Activated CD4-positive, CD25-positive, alpha-beta regulatory T cell treated with anti-CD3 and anti-CD28 coated beads, Interleukin-2, amount 50 U/mL, for 24 hours (primary cell): Measurements from ENCODE around the gene RUBCN.

Source experiments
- ATAC-seq, 2 donors: fragments of 150-1000 bp; cut with Tn5 transposase; one replicate each; pipeline ENCODE4 v1.10.0; 2021; ENCODE audit warnings: mild to moderate bottlenecking in 1 of 2, moderate library complexity in 1 of 2

The RUBCN gene

DNA sequence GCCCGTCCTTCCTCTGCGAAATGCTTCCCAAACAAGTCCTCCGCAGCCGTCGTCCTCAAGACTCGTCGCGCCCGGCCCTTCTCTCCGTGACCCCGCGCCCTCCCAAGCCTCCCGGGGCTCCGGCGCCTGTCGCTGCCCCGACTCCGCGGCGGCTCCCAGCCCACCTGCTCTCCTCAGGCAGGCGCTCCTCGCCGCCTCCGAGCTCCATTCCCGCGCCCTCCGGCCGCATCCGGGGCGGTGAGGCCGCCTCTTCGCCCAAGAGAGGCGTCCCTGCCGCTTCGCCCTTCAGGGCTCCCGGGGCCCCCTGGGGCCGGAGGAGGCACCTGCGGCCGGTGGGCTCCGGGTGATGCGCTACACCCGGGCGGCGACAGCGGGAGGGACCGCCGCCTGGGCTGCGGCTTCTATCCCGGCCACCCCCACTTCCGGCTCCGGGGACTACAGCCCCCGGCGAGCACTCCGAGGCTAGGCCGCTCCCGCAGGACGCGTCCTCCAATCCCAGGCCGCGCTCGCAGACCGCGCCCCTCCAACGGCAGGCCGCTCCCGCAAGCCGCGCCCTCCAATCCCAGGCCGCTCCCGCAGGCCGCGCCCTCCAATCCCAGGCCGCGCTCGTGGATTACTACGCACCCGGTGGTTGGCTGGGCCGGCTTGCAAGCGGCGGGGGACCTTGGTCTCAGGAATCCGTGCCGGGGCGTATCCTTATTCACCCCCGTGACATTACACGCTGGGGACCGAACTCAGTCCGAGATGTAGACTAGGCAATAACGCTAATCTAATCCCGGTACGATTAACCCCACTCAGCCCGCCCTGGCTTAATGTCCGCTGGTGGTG lies at the start of gene RUBCN:
TSS of gene RUBCN (minus strand) at position 414 of the 828 bp plus-strand sequence. CDS start at position 229, 185 bp downstream.
- peak; percentile 96 to 97 for ATAC-seq

DNA sequence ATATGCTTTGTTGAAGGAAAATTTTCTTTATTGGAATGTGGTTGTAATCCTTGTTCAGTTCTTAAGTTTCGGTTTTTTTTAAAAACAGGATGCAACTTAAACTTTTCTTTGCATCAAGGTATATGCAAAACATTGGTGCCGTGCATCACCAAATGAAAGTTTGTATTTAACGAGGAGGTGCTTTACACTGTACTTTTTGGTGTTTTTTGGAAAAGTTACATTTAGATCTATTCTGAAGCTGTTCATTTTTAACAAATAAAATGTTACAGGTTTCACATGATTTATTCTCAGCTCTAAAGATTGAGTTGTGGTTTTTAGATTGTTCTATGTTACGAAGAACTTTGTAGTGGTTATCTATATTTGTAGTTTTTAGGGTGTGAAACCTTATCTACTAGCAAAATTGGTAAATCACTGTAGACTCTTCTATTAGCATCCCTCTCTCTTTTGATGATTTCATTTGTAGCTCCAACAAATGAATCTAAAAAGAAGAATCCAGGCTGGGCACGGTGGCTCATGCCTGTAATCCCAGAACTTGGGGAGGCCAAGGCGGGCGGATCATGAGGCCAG lies 47.4 kb upstream of the RUBCN start:
- ATAC-seq = no peak

DNA sequence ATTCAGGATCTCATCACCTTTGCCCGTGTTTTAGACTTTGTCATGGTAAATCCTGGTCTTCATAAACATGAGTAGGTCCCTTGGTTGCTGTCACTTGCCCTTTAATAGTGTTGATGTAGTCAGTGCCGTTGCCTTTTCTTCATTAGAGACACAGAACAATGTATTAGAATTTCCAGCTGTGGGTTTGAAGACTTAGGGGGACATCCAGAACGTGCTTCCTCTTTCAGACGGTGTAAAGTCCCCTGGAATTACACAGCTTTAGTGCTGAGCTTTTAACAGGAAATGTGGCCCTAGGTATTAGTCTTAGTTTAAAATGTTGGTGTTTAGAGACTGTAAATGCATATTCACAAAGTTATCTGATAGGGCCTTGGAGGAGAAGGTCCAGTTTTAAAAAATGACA lies 45.5 kb upstream of the RUBCN start:
- ATAC-seq = peak in 1 of 2 donors; percentile 63

DNA sequence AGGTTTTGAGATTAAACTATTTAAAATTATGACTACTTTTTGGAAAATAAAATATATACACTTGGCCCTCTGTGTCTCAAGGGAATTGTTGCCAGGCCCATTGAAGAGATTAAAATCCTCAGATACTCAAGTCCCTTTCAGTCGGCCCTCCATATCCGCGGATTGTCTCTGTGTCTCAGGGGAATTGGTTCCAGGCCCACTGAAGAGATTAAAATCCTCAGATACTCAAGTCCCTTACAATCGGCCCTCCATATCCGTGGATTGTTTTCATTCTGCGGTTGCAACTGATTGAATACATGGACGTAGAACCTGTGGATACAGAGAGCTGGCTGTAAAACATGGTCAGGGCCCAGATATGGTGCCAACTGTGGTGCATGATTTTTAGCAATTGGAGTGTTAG lies 38.6 kb upstream of the RUBCN start:
- ATAC-seq = no peak

DNA sequence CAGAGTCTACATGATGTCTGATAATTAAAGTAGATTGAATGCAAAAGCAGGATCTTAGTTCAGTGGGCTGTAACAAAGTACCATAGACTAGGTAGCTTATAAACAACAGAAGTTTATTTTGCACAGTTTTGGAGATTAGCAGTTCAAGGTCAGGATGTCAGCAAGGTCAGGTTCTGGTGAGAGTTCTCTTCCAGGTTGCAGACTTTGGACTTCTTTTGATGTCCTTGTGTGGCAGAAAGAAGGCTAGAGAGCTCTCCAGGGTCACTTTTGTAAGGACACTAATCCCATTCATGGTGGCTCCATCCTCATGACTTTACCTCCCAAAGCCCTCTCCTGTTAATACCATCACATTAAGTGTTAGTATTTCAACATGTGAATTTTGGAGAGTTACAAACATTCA lies 25.1 kb upstream of the RUBCN start:
- no peak for ATAC-seq

DNA sequence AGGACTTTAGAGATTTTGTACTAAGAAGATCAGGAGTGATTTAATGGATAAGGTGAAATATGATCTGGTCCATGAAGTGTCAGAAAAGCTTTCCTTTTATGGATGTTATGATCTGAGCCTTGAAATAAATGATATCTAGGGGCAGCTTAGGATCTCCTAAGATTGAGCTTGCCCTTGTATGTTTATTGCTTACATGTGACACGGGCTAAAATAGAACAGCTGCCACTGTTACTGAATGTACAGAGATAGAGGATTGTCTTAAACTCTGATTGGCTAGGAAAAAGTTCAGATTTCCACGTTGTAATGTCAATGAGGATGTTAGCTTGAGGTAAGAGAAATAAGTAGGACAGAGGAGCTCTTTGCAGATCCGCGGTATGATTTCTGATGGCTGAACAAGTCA lies 21.8 kb upstream of the RUBCN start:
- ATAC-seq = no peak

DNA sequence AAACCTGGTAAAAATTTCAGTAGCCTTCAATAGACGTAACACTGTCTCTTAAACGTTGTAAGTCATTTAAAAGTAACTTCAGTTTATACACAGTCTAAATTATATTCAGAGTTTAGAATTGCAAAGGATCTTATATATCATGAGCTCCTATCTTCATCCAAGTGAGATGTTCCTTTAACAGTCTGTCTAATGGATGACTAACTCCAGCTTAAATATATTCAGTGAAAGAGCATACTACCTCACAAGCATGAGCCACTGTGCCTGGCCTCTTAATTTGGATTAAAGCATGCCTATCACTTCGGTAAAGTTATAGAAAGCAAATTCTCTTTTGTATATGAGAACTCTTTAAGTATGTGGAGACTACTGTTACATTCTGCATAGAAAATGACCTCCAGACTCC lies 20.0 kb upstream of the RUBCN start:
- no peak for ATAC-seq

DNA sequence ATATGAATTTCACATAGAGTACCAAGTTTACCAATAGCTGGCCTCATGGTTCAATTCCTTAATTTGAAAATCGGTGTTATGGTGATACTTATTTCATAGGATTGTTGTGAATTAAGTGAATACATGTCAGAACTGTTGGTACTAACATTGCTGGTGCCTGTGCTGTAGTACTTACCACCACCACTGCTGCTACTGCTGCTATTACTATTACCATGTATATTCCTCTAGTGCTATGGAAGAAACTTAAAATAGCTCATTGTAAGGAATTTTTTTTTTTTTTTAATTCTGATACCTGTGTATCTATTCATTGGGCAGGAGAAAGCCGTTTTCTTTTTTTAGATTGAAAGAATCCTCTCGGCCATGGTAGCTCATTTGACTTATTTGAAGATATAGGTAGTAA lies 16.6 kb upstream of the RUBCN start:
- ATAC-seq = no peak

DNA sequence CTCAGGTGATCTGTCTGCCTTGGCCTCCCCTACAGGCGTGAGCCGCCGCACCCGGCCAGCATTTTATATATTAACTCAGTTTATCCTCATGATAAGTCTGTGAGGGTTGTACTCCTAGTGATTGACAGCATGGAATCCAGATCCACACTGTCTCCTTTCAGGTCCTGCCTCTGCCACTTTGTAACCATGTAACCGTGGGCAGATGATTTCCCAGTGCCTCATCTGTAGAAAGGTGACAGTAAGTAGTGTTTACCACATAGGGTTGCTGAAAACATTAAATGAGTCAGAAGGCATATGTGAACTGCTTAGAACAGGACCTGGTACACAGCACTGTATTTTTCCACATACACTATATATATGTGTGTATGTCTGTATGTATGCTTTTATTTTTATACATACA lies 15.4 kb upstream of the RUBCN start:
- peak; percentile 12 to 37 for ATAC-seq

DNA sequence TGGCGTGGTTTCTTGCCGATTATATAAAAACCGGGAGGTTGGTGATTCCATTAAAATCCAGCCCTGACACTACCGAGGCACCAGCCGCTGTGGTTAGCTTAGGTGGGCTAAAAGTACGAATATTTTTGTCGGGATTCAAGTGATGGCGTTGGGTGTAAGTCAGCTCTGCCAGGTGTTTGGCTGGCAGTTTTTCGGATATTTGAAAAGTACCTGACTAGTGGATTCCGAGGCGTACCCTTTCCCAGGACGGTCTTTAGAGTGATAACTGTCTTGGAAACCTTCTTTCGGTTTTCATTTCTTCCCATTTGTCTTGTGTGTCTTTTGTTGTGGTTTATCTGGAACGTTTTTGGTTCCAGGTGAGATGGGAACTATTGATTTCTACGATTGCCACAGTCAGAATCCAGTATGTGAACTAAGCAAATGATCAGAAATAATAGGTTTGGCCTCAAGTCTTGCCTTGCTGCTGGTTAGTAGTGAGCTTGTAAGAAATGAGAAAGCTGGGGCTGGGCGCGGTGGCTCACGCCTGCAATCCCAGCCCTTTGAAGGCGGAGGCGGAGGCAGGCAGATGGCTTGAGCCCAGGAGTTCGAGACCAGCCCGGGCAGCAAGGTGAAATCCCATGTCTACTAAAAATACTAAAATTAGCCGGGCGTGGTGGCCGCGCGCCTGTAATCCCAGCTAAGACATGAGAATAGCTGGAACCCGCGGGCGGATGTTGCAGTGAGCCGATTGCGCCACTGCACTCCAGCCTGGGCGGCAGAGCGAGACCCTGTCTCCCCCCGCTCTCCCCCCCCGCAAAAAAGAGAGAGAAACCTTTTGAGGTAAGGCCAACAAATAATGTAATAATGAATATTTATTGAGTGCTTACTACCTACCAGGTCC lies 14.4 kb upstream of the RUBCN start:
- ATAC-seq = no peak

DNA sequence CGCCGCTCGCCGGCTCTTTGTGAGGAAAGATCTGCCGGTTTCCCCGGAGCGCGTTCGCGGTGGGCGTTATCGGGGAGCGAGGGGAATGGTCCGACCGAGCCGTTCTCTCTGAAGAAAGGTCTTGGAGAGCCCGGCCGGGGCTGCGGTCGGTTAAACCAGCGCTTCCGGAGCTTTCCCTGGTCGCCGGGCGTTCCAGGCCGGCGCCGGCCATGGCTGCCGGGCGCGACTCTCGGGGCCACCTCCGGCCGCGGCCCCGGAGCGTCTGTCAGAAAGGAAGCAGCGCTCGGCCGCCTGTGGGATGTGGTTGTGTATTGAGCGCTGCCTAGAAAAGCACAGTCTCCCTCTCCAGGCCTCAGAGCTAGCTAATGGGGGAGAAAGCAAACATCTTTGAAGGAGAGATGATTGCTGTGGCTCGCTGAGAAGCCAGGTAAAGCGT lies 13.7 kb upstream of the RUBCN start:
- peak; percentile 30 to 43 for ATAC-seq

DNA sequence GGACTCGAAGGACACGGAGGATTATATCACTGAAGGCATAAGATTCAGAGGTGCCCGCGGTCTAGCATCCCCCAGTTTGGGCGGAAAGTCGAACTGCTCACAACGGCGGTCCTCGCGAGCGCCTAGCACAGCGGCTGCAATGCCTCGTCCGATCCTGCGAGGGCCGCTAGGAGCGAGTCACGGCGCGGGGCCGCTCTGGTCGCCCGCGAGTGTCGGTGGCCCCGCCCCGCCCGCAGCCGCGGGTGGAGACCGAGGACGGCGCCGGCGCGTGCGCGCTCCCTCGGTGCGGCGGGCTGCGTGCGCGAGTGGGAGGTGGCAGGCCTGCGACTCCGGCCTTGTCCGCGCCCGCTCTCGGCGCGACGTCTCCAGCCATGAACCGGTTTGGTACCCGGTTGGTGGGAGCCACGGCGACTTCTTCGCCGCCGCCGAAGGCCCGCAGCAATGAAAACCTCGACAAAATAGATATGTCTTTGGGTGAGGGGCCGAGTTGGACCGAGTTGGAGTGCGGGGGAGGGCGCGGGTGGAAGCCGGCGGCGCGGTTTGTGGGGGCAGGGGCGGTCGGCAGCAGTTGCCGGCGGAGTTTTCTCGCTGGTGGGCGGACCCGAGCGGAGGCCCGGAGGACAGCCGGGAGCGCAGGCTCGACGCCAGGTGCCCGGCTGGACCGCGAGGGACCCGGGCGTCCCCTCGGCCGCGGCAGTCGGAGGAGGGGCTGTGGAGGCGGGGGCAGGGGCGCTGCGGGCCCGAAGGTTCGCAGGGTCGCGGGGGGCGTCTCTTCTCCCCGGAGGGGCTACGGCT lies 13.1 kb upstream of the RUBCN start, which contains the start of gene FYTTD1:
TSS of gene FYTTD1 (plus strand) at position 283 of the 795 bp plus-strand sequence. CDS start at position 372, 89 bp downstream.
- ATAC-seq = peak; percentile 87 to 88

DNA sequence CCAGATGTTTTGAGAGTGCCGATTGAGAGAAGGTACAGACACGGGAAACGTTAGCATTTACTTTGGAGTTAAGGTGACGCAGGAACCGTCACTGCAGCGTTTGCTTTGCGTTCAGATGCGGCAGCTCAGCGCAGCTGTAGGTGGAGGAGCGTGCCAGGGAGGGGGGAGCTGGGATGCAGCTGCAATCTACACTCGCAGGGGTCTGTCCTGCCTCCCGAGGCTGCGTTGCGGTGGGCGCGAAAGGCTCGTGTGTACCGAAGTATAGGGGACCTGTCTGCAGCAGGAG lies 12.6 kb upstream of the RUBCN start:
- peak; percentile 53 to 55 for ATAC-seq

DNA sequence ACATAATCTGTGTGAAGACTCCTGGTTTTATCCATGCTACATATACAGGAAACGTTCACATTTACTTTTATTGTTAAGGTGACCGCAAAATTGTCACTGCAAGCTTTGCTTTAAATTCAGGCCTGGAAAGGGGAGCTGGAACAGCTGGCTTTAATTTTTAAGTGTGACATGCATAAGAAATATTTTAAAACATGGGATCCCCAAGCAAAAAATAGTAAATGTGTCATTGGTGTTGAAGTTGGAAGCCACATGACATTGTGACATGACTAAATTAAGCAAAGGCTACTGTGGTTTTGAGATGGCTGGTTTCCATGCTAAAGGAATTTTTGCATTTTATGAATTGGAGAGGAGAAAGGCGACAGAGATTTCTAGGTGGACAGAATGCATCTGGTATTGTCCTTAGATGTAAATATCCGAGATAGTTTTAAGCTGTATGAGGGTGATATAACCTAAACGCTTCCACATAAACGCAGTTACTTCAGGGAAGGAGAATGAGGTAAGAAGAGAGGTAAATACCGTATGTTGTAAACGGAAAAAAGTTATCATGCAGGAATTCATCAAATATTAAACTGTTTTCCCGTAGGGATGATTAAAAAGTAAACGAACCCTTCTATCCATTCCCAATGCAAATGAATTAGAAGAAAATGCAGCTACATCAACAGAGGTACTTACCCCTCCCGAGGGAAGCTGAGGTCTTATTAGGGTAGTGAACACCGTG lies 12.1 kb upstream of the RUBCN start:
- no peak for ATAC-seq

DNA sequence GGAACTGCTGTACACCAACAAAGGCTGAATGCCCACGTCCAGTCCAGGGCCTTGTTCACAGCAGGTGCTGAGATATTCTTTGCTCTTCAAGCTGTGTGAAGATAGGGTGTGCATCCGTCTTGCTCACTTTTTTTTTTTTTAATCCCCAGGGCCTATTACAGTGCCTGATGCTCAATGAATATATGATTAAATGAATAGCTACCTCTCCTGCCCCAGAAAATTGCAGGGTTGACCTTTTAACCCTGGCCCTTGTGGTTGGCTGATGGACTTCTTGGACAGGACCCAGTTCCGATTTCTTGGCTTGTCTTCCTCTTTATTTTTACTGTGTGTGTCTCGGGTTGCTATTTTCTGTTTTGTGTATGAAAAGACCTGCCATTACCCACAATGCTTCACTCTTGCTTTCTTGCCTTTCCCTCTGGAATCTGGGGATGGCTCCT lies 10.1 kb upstream of the RUBCN start:
- ATAC-seq = no peak

DNA sequence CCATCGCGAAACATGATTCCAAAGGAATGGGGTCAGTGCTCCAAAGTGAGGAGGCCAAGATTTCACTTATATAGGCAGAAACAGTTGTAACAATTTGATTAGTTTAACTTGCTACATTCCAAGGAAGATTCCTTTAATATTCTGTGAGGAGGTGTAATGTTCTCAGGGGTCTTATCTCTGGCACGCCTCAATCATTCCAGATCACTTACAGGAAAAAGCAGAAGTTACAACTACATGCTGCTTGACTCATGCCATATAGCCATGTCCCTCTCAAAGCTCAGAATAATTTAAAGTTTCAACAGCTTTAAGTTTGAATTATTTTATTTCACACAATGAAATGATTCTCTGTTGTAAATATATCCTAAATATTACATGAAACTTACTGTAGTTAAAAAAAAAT lies 9.5 kb upstream of the RUBCN start:
- ATAC-seq = no peak

DNA sequence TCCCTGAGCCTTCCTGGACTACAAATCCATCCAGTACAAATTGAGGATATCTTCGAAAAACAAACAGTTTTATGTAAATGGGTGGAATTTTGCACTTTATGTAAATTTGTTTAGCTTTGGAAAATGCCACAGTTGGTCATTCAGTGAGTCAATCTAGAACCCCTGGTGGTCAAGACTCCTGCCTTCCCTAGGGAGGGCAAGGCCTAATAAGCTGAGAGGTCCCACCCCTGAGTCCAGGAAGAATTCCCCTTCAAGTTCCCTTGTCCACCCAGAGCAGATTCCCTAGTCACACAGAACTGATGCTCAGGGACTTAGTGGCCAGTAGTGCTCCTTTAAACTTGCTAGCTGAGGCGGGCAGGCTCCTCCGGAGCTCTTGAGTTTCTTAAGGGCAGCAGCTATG lies 6.1 kb upstream of the RUBCN start:
- ATAC-seq = no peak

DNA sequence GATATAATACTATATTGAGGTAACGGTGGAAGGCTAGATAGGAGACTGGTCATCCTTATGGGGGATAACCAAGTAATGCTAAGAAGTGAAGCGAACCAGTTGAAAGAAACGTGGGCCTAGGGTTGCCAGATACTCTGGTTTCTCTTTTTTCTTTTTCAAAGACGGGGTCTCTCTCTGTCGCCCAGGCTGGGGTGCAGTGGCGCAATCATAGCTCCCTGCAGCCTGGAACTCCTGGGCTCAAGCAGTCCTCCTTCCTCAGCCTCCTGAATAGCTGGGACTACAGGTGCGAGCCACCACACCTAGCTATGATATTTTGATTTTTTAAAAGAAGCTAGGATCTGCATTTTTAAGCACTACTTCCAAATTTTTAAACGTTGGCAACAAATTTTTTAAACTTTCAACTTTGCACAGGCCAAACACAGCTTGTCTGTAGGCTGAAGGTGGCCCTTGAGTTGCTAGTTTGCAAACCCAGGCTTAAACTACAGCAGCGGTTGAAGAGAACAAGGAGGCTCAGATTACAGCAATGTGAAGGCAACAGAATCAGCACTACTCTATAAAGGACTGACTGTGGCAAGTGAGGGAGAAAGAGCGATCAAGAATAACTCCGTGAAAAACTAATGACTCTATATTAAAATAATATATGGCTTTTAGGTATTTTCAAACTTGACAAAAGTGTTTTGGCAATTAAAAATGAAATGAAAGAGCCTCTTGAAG lies 1.2 kb upstream of the RUBCN start:
- ATAC-seq = no peak

DNA sequence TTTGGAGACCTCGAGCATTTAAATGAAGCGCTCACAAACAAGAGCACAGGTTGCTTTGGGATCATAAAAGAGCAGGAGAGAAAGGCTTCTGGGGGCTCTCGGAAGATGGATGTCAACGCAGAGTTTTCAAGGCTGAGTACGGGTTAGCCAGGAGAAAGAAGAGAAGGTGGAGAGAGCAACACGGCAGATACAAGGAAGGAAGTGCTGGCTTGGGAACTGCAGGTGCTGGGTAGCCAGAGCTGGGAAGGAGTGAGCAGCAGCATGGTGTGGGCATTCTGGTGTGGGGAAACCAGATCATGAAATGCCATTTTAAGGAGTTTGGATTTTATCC lies 580 bp upstream of the RUBCN start:
- no peak for ATAC-seq

DNA sequence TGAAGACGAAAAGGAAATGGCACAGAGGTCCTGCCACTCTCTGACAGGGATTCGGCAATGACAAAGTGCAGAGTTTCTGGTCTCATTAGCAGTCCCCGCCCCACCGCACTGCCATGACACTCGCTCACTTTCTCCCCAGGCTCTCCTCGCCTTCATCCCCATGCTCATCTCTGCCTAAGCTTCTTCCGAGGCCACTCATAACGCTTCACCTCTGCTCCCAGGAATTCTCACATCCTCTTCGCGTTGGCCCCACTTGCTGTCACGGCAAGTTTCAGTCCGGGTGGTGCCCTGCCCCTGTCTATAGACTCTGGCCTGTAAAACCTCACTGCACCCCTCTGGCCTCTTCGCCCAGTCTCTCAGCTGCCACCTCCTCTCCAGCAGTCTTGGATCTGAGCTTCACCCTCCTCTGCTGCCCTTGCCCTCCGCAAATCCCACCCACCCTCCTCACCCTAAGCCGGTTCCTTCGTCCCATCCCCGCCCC lies 654 bp downstream of the RUBCN start:
- ATAC-seq = peak; percentile 14 to 19

DNA sequence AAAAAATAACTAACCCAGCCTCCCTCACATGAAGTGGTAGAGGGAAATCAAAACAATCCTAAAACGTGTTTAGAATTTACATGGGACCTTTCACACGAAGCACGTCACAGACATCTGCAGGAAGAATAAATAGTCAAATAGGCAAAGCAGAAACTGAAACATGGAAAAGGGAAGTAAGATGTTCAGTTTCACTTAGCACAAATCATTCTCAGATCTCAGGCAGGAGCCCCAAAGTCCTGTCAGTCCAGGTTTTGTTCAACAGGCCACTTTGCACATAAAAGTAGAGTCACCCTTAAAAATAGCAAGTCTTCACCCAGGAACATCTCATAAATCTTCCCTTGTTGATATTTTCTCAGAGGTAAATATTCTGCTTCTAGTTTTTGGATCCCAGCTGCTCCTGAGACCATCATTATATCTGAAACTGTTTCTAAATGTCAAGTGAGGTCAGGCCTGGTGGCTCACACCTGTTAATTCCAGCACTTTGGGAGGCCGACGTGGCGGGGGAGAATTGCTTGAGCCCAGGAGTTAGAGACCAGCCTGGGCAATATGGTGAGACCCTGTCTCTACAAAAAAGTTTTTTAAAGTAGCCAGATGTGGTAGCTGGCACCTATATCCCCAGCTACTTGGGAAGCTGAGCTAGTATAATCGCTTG lies 1.9 kb downstream of the RUBCN start:
- ATAC-seq = no peak
